Measurements from ENCODE around the gene GARS1. TPM values are rescaled to one million over a fixed set of nuclear protein-coding genes. Genes with fewer than 3 reads are reported as not detected.

Gene GARS1
- polyA plus RNA-seq, result 100 to 1,000 TPM in 1 of 2 donors, 10 to 100 TPM in 1; 68.0 to 124 TPM

GRCh38 chr7:30594540-30595435 is at the start of gene GARS1:
Gene GARS1, plus strand, starts transcription at chr7:30594878. Its CDS starts 44 bp downstream, at chr7:30594922.
- 0 to 1% methylated on average over 73 to 84 of the region's 84 CpGs for WGBS, 2 donors
- no peaks in the 10 kb centered on the region for H3K36me3 ChIP-seq (ENCODE audit: control insufficient read depth in 2 of 2, insufficient read depth in 2 of 2, low read length in 1 of 2)
- peak within 1 kb of the TSS; percentile 96 to 98 for H3K27ac ChIP-seq (ENCODE audit: low read depth in 2 of 2, low read length in 1 of 2)
- H3K27me3 ChIP-seq (ENCODE audit: control insufficient read depth in 1 of 2, insufficient read depth in 2 of 2, low read length in 2 of 2), result no peaks in the 10 kb centered on the region
- H3K4me3 ChIP-seq (ENCODE audit: low read depth in 1 of 2, low read length in 2 of 2), result peak within 1 kb of the TSS; percentile 90 to 91
- no peaks in the 10 kb centered on the region for H3K4me1 ChIP-seq (ENCODE audit: control insufficient read depth in 2 of 2, insufficient read depth in 2 of 2, low read length in 1 of 2)
- no peaks in the 10 kb centered on the region for H3K9me3 ChIP-seq (ENCODE audit: control insufficient read depth in 2 of 2, insufficient read depth in 1 of 2, low read depth in 1 of 2, low read length in 1 of 2)

GRCh38 chr7:30545791-30546555 is 48.7 kb upstream of the GARS1 start:
- Histone ChIP-seq H3K4me3 (ENCODE audit: low read depth in 1 of 2, low read length in 2 of 2) (no peak overlapping the region), H3K36me3 (ENCODE audit: control insufficient read depth in 2 of 2, insufficient read depth in 2 of 2, low read length in 1 of 2) (peaks cover 0 to 2% of the 10 kb centered on the region in 2 donors), H3K4me1 (ENCODE audit: control insufficient read depth in 2 of 2, insufficient read depth in 2 of 2, low read length in 1 of 2) (peaks cover 0 to 3% of the 10 kb centered on the region in 2 donors), H3K27me3 (ENCODE audit: control insufficient read depth in 1 of 2, insufficient read depth in 2 of 2, low read length in 2 of 2) (no peaks in the 10 kb centered on the region), H3K27ac (ENCODE audit: low read depth in 2 of 2, low read length in 1 of 2) (no peak overlapping the region), H3K9me3 (ENCODE audit: control insufficient read depth in 2 of 2, insufficient read depth in 1 of 2, low read depth in 1 of 2, low read length in 1 of 2) (no peaks in the 10 kb centered on the region)
- WGBS, 2 donors, result 79 to 82% methylated on average over 5 of the region's 5 CpGs

GRCh38 chr7:30546596-30546995 is 48.1 kb upstream of the GARS1 start:
- Histone ChIP-seq H3K36me3 (ENCODE audit: control insufficient read depth in 2 of 2, insufficient read depth in 2 of 2, low read length in 1 of 2) (peaks cover 0 to 2% of the 10 kb centered on the region in 2 donors), H3K27ac (ENCODE audit: low read depth in 2 of 2, low read length in 1 of 2) (no peak overlapping the region), H3K9me3 (ENCODE audit: control insufficient read depth in 2 of 2, insufficient read depth in 1 of 2, low read depth in 1 of 2, low read length in 1 of 2) (no peaks in the 10 kb centered on the region), H3K4me3 (ENCODE audit: low read depth in 1 of 2, low read length in 2 of 2) (no peak overlapping the region), H3K27me3 (ENCODE audit: control insufficient read depth in 1 of 2, insufficient read depth in 2 of 2, low read length in 2 of 2) (no peaks in the 10 kb centered on the region), H3K4me1 (ENCODE audit: control insufficient read depth in 2 of 2, insufficient read depth in 2 of 2, low read length in 1 of 2) (peaks cover 0 to 3% of the 10 kb centered on the region in 2 donors)
- WGBS, 2 donors, result 96 to 99% methylated on average over 4 of the region's 4 CpGs

GRCh38 chr7:30548845-30549244 is 45.8 kb upstream of the GARS1 start:
- H3K4me3 ChIP-seq (ENCODE audit: low read depth in 1 of 2, low read length in 2 of 2), result no peak overlapping the region
- H3K9me3 ChIP-seq (ENCODE audit: control insufficient read depth in 2 of 2, insufficient read depth in 1 of 2, low read depth in 1 of 2, low read length in 1 of 2), result no peaks in the 10 kb centered on the region
- H3K4me1 ChIP-seq (ENCODE audit: control insufficient read depth in 2 of 2, insufficient read depth in 2 of 2, low read length in 1 of 2), result peaks cover 0 to 3% of the 10 kb centered on the region in 2 donors
- peaks cover 0 to 2% of the 10 kb centered on the region in 2 donors for H3K36me3 ChIP-seq (ENCODE audit: control insufficient read depth in 2 of 2, insufficient read depth in 2 of 2, low read length in 1 of 2)
- no peaks in the 10 kb centered on the region for H3K27me3 ChIP-seq (ENCODE audit: control insufficient read depth in 1 of 2, insufficient read depth in 2 of 2, low read length in 2 of 2)
- peak overlapping the region in 1 of 2 donors; percentile 63 for H3K27ac ChIP-seq (ENCODE audit: low read depth in 2 of 2, low read length in 1 of 2)
- 16 to 17% methylated on average over 6 of the region's 6 CpGs for WGBS, 2 donors

GRCh38 chr7:30549931-30550493 is 44.7 kb upstream of the GARS1 start:
- WGBS, 2 donors, result 62 to 72% methylated on average over 7 of the region's 7 CpGs

GRCh38 chr7:30552330-30552729 is 42.3 kb upstream of the GARS1 start:
- Histone ChIP-seq H3K27me3 (ENCODE audit: control insufficient read depth in 1 of 2, insufficient read depth in 2 of 2, low read length in 2 of 2) (no peaks in the 10 kb centered on the region), H3K4me1 (ENCODE audit: control insufficient read depth in 2 of 2, insufficient read depth in 2 of 2, low read length in 1 of 2) (peaks cover 0 to 4% of the 10 kb centered on the region in 2 donors), H3K36me3 (ENCODE audit: control insufficient read depth in 2 of 2, insufficient read depth in 2 of 2, low read length in 1 of 2) (peaks cover 0 to 2% of the 10 kb centered on the region in 2 donors), H3K4me3 (ENCODE audit: low read depth in 1 of 2, low read length in 2 of 2) (no peak overlapping the region), H3K27ac (ENCODE audit: low read depth in 2 of 2, low read length in 1 of 2) (no peak overlapping the region), H3K9me3 (ENCODE audit: control insufficient read depth in 2 of 2, insufficient read depth in 1 of 2, low read depth in 1 of 2, low read length in 1 of 2) (no peaks in the 10 kb centered on the region)
- WGBS, 2 donors, result 73 to 97% methylated on average over 1 of the region's 1 CpG

More at GRCh38 chr7:30549931-30550493, 44.7 kb upstream of the GARS1 start:
- Histone ChIP-seq H3K36me3 (ENCODE audit: control insufficient read depth in 2 of 2, insufficient read depth in 2 of 2, low read length in 1 of 2) (peaks cover 0 to 2% of the 10 kb centered on the region in 2 donors), H3K27me3 (ENCODE audit: control insufficient read depth in 1 of 2, insufficient read depth in 2 of 2, low read length in 2 of 2) (no peaks in the 10 kb centered on the region), H3K27ac (ENCODE audit: low read depth in 2 of 2, low read length in 1 of 2) (peak overlapping the region; percentile 47 to 79), H3K9me3 (ENCODE audit: control insufficient read depth in 2 of 2, insufficient read depth in 1 of 2, low read depth in 1 of 2, low read length in 1 of 2) (no peaks in the 10 kb centered on the region), H3K4me1 (ENCODE audit: control insufficient read depth in 2 of 2, insufficient read depth in 2 of 2, low read length in 1 of 2) (peaks cover 0 to 3% of the 10 kb centered on the region in 2 donors), H3K4me3 (ENCODE audit: low read depth in 1 of 2, low read length in 2 of 2) (no peak overlapping the region)

GRCh38 chr7:30553141-30553540 is 41.5 kb upstream of the GARS1 start:
- no peaks in the 10 kb centered on the region for H3K27me3 ChIP-seq (ENCODE audit: control insufficient read depth in 1 of 2, insufficient read depth in 2 of 2, low read length in 2 of 2)
- H3K4me1 ChIP-seq (ENCODE audit: control insufficient read depth in 2 of 2, insufficient read depth in 2 of 2, low read length in 1 of 2), result peaks cover 0 to 4% of the 10 kb centered on the region in 2 donors
- H3K9me3 ChIP-seq (ENCODE audit: control insufficient read depth in 2 of 2, insufficient read depth in 1 of 2, low read depth in 1 of 2, low read length in 1 of 2), result no peaks in the 10 kb centered on the region
- H3K27ac ChIP-seq (ENCODE audit: low read depth in 2 of 2, low read length in 1 of 2), result no peak overlapping the region
- H3K4me3 ChIP-seq (ENCODE audit: low read depth in 1 of 2, low read length in 2 of 2), result no peak overlapping the region
- H3K36me3 ChIP-seq (ENCODE audit: control insufficient read depth in 2 of 2, insufficient read depth in 2 of 2, low read length in 1 of 2), result peaks cover 0 to 2% of the 10 kb centered on the region in 2 donors

- H3K4me1 ChIP-seq (ENCODE audit: control insufficient read depth in 2 of 2, insufficient read depth in 2 of 2, low read length in 1 of 2), result peaks cover 0 to 4% of the 10 kb centered on the region in 2 donors
- peaks cover 0 to 2% of the 10 kb centered on the region in 2 donors for H3K36me3 ChIP-seq (ENCODE audit: control insufficient read depth in 2 of 2, insufficient read depth in 2 of 2, low read length in 1 of 2)
- no peaks in the 10 kb centered on the region for H3K9me3 ChIP-seq (ENCODE audit: control insufficient read depth in 2 of 2, insufficient read depth in 1 of 2, low read depth in 1 of 2, low read length in 1 of 2)
- no peak overlapping the region for H3K27ac ChIP-seq (ENCODE audit: low read depth in 2 of 2, low read length in 1 of 2)
- H3K4me3 ChIP-seq (ENCODE audit: low read depth in 1 of 2, low read length in 2 of 2), result no peak overlapping the region
- WGBS, 2 donors, result 66 to 71% methylated on average over 3 of the region's 3 CpGs
- H3K27me3 ChIP-seq (ENCODE audit: control insufficient read depth in 1 of 2, insufficient read depth in 2 of 2, low read length in 2 of 2), result no peaks in the 10 kb centered on the region
Observed at GRCh38 chr7:30553546-30553945, 41.1 kb upstream of the GARS1 start.

GRCh38 chr7:30555525-30555924 is 39.2 kb upstream of the GARS1 start:
- Histone ChIP-seq H3K36me3 (ENCODE audit: control insufficient read depth in 2 of 2, insufficient read depth in 2 of 2, low read length in 1 of 2) (no peaks in the 10 kb centered on the region), H3K4me3 (ENCODE audit: low read depth in 1 of 2, low read length in 2 of 2) (no peak overlapping the region), H3K27me3 (ENCODE audit: control insufficient read depth in 1 of 2, insufficient read depth in 2 of 2, low read length in 2 of 2) (no peaks in the 10 kb centered on the region), H3K27ac (ENCODE audit: low read depth in 2 of 2, low read length in 1 of 2) (no peak overlapping the region), H3K9me3 (ENCODE audit: control insufficient read depth in 2 of 2, insufficient read depth in 1 of 2, low read depth in 1 of 2, low read length in 1 of 2) (no peaks in the 10 kb centered on the region), H3K4me1 (ENCODE audit: control insufficient read depth in 2 of 2, insufficient read depth in 2 of 2, low read length in 1 of 2) (peaks cover 0 to 6% of the 10 kb centered on the region in 2 donors)
- 90 to 100% methylated on average over 2 of the region's 2 CpGs for WGBS, 2 donors

Measured in esophagus (tissue), 2 donors.